ENCODE data around the gene DUSP21. TPM values are rescaled to one million over a fixed set of nuclear protein-coding genes. Genes with fewer than 3 reads are reported as not detected.
A peak's percentile ranks its signal among the peaks of the same experiment; 100 is the strongest.
"Not testable (repeated sequence)": the region's sequence is repeated elsewhere in the genome, so short reads cannot be mapped to it uniquely, and the experiment has no call there.

The DUSP21 gene
- total and polyA plus RNA-seq, 7 experiments from 2014 or later, result not detected

- Mint-ChIP-seq H3K27ac (peak overlapping the region in 4 of 9 donors; percentile 1 to 52 (median 25)), H3K4me1 (peaks cover 11 to 93% (median 52%) of the 10 kb centered on the region in 7 donors), H3K36me3 (peaks cover 0 to 7% (median 6%) of the 10 kb centered on the region in 5 donors), H3K9me3 (peaks cover 0 to 3% (median 0%) of the 10 kb centered on the region in 11 donors), H3K27me3 (no peaks in the 10 kb centered on the region), H3K4me3 (peak overlapping the region in 4 of 10 donors; percentile 9 to 62 (median 44))
- intact Hi-C loops (cut with micrococcal nuclease), result no loop called here
- Histone ChIP-seq H3K9me3 (ENCODE audit: control insufficient read depth in 2 of 3, low read length in 3 of 3) (no peaks in the 10 kb centered on the region), H3K4me1 (ENCODE audit: control insufficient read depth in 2 of 2, insufficient read depth in 2 of 2, low read length in 2 of 2) (peaks cover 5% of the 10 kb centered on the region in 2 donors), H3K36me3 (ENCODE audit: control insufficient read depth in 2 of 3, insufficient read depth in 3 of 3, low read length in 3 of 3) (no peaks in the 10 kb centered on the region), H3K4me3 (ENCODE audit: low read length) (no peak overlapping the region), H3K27me3 (ENCODE audit: control insufficient read depth in 2 of 2, insufficient read depth in 2 of 2, low read length in 2 of 2) (no peaks in the 10 kb centered on the region), H3K27ac (ENCODE audit: low read depth, low read length) (no peak overlapping the region)
- no peak for DNase-seq
- CTCF ChIA-PET, result no interaction called here
- no peak for ATAC-seq
- POLR2A ChIA-PET, result interaction anchor here (0.8 kb wide), 1 partner anchor 14 kb away, joined by 3 read pairs; no protein-coding TSS in a partner anchor
These were observed 41.1 kb downstream of the DUSP21 start for GRCh38 chrX:44884944-44885343.

DNA sequence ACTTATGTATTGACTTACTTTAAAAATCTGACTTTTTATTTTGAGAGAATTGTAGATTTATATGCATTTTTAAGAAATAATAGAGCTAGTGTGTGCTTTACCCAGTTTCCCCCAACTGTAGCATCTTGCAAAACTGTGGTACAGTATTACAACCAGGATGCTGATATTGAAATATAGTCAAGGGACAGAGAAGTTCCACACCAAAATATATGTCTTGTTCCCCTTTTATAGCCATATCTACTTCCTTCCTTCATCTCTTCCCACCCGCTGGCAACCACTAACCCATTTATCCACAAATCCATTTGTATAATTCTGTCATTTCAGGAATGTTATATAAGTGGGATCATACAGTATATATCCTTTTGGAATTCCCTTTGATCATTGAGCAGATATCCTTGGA is 46.0 kb downstream of the DUSP21 start:
- no peaks in the 10 kb centered on the region for H3K27me3 ChIP-seq (ENCODE audit: control insufficient read depth in 2 of 2, insufficient read depth in 2 of 2, low read length in 2 of 2)
- CTCF ChIA-PET, result no interaction called here
- Mint-ChIP-seq H3K36me3 (peaks cover 0 to 31% (median 10%) of the 10 kb centered on the region in 5 donors), H3K9me3 (peaks cover 0 to 38% (median 10%) of the 10 kb centered on the region in 11 donors), H3K27ac (peak overlapping the region in 4 of 9 donors; percentile 8 to 48 (median 27)), H3K4me1 (peaks cover 7 to 82% (median 36%) of the 10 kb centered on the region in 7 donors), H3K27me3 (no peaks in the 10 kb centered on the region), H3K4me3 (peak overlapping the region in 5 of 10 donors; percentile 23 to 63 (median 49))
- no peaks in the 10 kb centered on the region for H3K36me3 ChIP-seq (ENCODE audit: control insufficient read depth in 2 of 3, insufficient read depth in 3 of 3, low read length in 3 of 3)
- POLR2A ChIA-PET, result no interaction called here
- peaks cover 0 to 4% of the 10 kb centered on the region in 2 donors for H3K4me1 ChIP-seq (ENCODE audit: control insufficient read depth in 2 of 2, insufficient read depth in 2 of 2, low read length in 2 of 2)
- H3K4me3 ChIP-seq (ENCODE audit: low read length), result no peak overlapping the region
- H3K27ac ChIP-seq (ENCODE audit: low read depth, low read length), result no peak overlapping the region
- ATAC-seq, result no peak
- DNase-seq, result no peak
- no peaks in the 10 kb centered on the region for H3K9me3 ChIP-seq (ENCODE audit: control insufficient read depth in 2 of 3, low read length in 3 of 3)
- intact Hi-C loops (cut with micrococcal nuclease), result loop anchor here in 1 of 2 donors (1.0 kb wide), 1 partner anchor 8 kb away; no protein-coding TSS in a partner anchor

DNA sequence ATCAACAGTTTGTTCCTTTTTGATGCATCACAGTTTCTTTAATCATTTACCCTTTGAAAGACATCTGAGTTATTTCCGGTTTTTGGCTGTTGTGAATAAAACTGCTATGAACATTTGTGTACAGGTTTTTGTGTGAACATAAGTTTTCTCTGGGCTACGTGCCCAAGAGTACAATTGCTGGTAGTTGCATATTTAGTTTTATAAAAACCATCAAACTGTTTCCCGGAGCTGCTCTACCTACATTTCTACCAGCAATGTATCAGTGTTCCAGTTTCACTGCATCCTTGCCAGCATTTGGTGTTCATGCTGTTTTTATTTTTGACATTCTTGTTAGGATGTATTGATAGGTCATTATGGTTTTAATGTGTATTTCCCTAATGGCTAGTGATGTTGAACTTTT is 46.4 kb downstream of the DUSP21 start:
- H3K36me3 ChIP-seq (ENCODE audit: control insufficient read depth in 2 of 3, insufficient read depth in 3 of 3, low read length in 3 of 3), result no peaks in the 10 kb centered on the region
- POLR2A ChIA-PET, result no interaction called here
- ATAC-seq (no peak), DNase-seq (no peak)
- H3K9me3 ChIP-seq (ENCODE audit: control insufficient read depth in 2 of 3, low read length in 3 of 3), result no peaks in the 10 kb centered on the region
- no peak overlapping the region for H3K27ac ChIP-seq (ENCODE audit: low read depth, low read length)
- Mint-ChIP-seq H3K4me3 (peak overlapping the region in 5 of 10 donors; percentile 23 to 63 (median 49)), H3K4me1 (peaks cover 6 to 79% (median 35%) of the 10 kb centered on the region in 7 donors), H3K27me3 (no peaks in the 10 kb centered on the region), H3K27ac (peak overlapping the region in 3 of 9 donors; percentile 25 to 48 (median 29)), H3K36me3 (peaks cover 0 to 31% (median 10%) of the 10 kb centered on the region in 5 donors), H3K9me3 (peaks cover 0 to 40% (median 10%) of the 10 kb centered on the region in 11 donors)
- intact Hi-C loops (cut with micrococcal nuclease), result loop anchor here in 1 of 2 donors (1.0 kb wide), 1 partner anchor 8 kb away; no protein-coding TSS in a partner anchor
- CTCF ChIA-PET, result no interaction called here
- peaks cover 0 to 4% of the 10 kb centered on the region in 2 donors for H3K4me1 ChIP-seq (ENCODE audit: control insufficient read depth in 2 of 2, insufficient read depth in 2 of 2, low read length in 2 of 2)
- H3K27me3 ChIP-seq (ENCODE audit: control insufficient read depth in 2 of 2, insufficient read depth in 2 of 2, low read length in 2 of 2), result no peaks in the 10 kb centered on the region
- H3K4me3 ChIP-seq (ENCODE audit: low read length), result no peak overlapping the region

- H3K9me3 ChIP-seq (ENCODE audit: control insufficient read depth in 2 of 3, low read length in 3 of 3); CTCF ChIA-PET; POLR2A ChIA-PET; ATAC-seq; DNase-seq; H3K27me3 Mint-ChIP-seq; H3K4me3 ChIP-seq (ENCODE audit: low read length); H3K36me3 ChIP-seq (ENCODE audit: control insufficient read depth in 2 of 3, insufficient read depth in 3 of 3, low read length in 3 of 3); H3K27me3 ChIP-seq (ENCODE audit: control insufficient read depth in 2 of 2, insufficient read depth in 2 of 2, low read length in 2 of 2); H3K4me1 ChIP-seq (ENCODE audit: control insufficient read depth in 2 of 2, insufficient read depth in 2 of 2, low read length in 2 of 2); H3K27ac ChIP-seq (ENCODE audit: low read depth, low read length): not testable (repeated sequence)
- peak overlapping the region in 1 of 9 donors; percentile 28 for H3K27ac Mint-ChIP-seq
- peak overlapping the region in 1 of 10 donors; percentile 19 for H3K4me3 Mint-ChIP-seq
- peaks cover 0 to 44% (median 14%) of the 10 kb centered on the region in 11 donors for H3K9me3 Mint-ChIP-seq
- intact Hi-C loops (cut with micrococcal nuclease), result loop anchor here in 1 of 2 donors (1.0 kb wide), 1 partner anchor 8 kb away; no protein-coding TSS in a partner anchor
- H3K4me1 Mint-ChIP-seq, result peaks cover 10 to 79% (median 35%) of the 10 kb centered on the region in 7 donors
- H3K36me3 Mint-ChIP-seq, result peaks cover 3 to 35% (median 12%) of the 10 kb centered on the region in 5 donors
These were observed 46.9 kb downstream of the DUSP21 start for GRCh38 chrX:44890687-44891086.

DNA sequence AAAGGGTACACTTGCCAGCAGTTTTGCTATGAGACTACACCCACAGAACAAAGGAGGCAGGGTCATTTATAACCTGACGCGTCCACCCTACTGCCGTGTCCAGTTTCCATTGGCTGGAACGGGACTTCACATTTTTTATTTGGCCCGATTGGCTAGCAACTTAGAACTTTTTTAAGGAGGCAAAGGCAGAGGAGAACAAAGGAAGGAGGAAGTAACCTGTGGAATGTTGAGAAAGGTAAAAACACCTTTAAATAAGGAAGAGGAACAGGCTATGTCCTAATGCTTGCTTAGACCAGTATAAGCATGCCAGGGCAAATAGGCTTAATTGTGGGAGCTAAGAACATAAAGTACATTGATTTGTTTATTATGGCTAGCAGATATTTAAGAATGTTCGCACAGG is 47.8 kb downstream of the DUSP21 start:
- Mint-ChIP-seq H3K4me3 (peak overlapping the region in 1 of 10 donors; percentile 19), H3K27me3 (no peaks in the 10 kb centered on the region), H3K4me1 (peaks cover 10 to 76% (median 35%) of the 10 kb centered on the region in 7 donors), H3K27ac (no peak overlapping the region), H3K36me3 (peaks cover 3 to 39% (median 14%) of the 10 kb centered on the region in 5 donors), H3K9me3 (peaks cover 0 to 51% (median 17%) of the 10 kb centered on the region in 11 donors)
- H3K27ac ChIP-seq (ENCODE audit: low read depth, low read length), result no peak overlapping the region
- H3K4me1 ChIP-seq (ENCODE audit: control insufficient read depth in 2 of 2, insufficient read depth in 2 of 2, low read length in 2 of 2), result peaks cover 0 to 4% of the 10 kb centered on the region in 2 donors
- POLR2A ChIA-PET, result no interaction called here
- H3K4me3 ChIP-seq (ENCODE audit: low read length), result no peak overlapping the region
- CTCF ChIA-PET, result no interaction called here
- intact Hi-C loops (cut with micrococcal nuclease), result no loop called here
- no peaks in the 10 kb centered on the region for H3K36me3 ChIP-seq (ENCODE audit: control insufficient read depth in 2 of 3, insufficient read depth in 3 of 3, low read length in 3 of 3)
- ATAC-seq, result no peak
- DNase-seq, result no peak
- no peaks in the 10 kb centered on the region for H3K27me3 ChIP-seq (ENCODE audit: control insufficient read depth in 2 of 2, insufficient read depth in 2 of 2, low read length in 2 of 2)
- peaks cover 0 to 3% (median 0%) of the 10 kb centered on the region in 3 experiments for H3K9me3 ChIP-seq (ENCODE audit: control insufficient read depth in 2 of 3, low read length in 3 of 3)

Other genes starting within 250 kb of the DUSP21 start
- 10 to 100 TPM; 27.8 to 55.6 (median 47.5) TPM for gene KDM6A, start 29.2 kb downstream of the DUSP21 start, total RNA-seq
- gene KDM6A, start 29.2 kb downstream of the DUSP21 start, polyA plus RNA-seq, result 10 to 100 TPM; 17.9 to 26.1 TPM